Measurements from ENCODE around the gene RNF4. TPM values are rescaled to one million over a fixed set of nuclear protein-coding genes. Genes with fewer than 3 reads are reported as not detected.

The RNF4 gene
- total and polyA plus RNA-seq, 2 experiments from 2014 or later, result 63.1 to 66.5 TPM

GRCh38 chr4:2451036-2451520, 17.8 kb upstream of the RNF4 start:
- Histone ChIP-seq H3K27ac (no peak overlapping the region), H3F3A (ENCODE audit: insufficient read depth) (no peaks in the 10 kb centered on the region), H3K4me1 (ENCODE audit: insufficient read depth) (no peaks in the 10 kb centered on the region), H2AFZ (no peak overlapping the region), H3K9me2 (ENCODE audit: insufficient read depth) (no peaks in the 10 kb centered on the region), H3K27me3 (replicated peaks; ENCODE audit: insufficient read depth) (no peaks in the 10 kb centered on the region), H3K4me3 (no peak overlapping the region), H3K79me2 (ENCODE audit: insufficient read depth) (no peaks in the 10 kb centered on the region), H3K9me3 (ENCODE audit: low read depth) (no peaks in the 10 kb centered on the region), H3K4me2 (ENCODE audit: unreplicated experiment) (no peak overlapping the region), H3K9ac (no peak overlapping the region), H3K36me3 (ENCODE audit: low read depth) (no peaks in the 10 kb centered on the region), H4K20me1 (ENCODE audit: insufficient read depth) (no peaks in the 10 kb centered on the region)
- WGBS, 2 experiments (ENCODE audit: low coverage in 1 of 2, low lambda C conversion rate in 2 of 2, missing lambda C conversion rate in 2 of 2), result 59 to 61% methylated on average over 10 of the region's 10 CpGs
- TF ChIP-seq EZH2phosphoT487 (IDR thresholded peaks at IDR 0.05; ENCODE audit: insufficient read depth, low read depth), result no peak
- no peak for TF ChIP-seq EZH2 (IDR thresholded peaks at IDR 0.05; ENCODE audit: insufficient read depth, poor library complexity, severe bottlenecking)
- in situ Hi-C loops (cut with MboI), result no loop called here
- DNase-seq, result no peak

GRCh38 chr4:2451821-2452785, 16.8 kb upstream of the RNF4 start:
- no peak overlapping the region for H2AFZ ChIP-seq
- in situ Hi-C loops (cut with MboI), result no loop called here
- no peaks in the 10 kb centered on the region for H3K9me3 ChIP-seq (ENCODE audit: low read depth)
- H3K9me2 ChIP-seq (ENCODE audit: insufficient read depth), result no peaks in the 10 kb centered on the region
- no peak overlapping the region for H3K27ac ChIP-seq
- H3K36me3 ChIP-seq (ENCODE audit: low read depth), result no peaks in the 10 kb centered on the region
- H4K20me1 ChIP-seq (ENCODE audit: insufficient read depth), result no peaks in the 10 kb centered on the region
- DNase-seq, result no peak
- H3K27me3 ChIP-seq (replicated peaks; ENCODE audit: insufficient read depth), result no peaks in the 10 kb centered on the region
- no peaks in the 10 kb centered on the region for H3K79me2 ChIP-seq (ENCODE audit: insufficient read depth)
- no peak overlapping the region for H3K9ac ChIP-seq
- H3K4me1 ChIP-seq (ENCODE audit: insufficient read depth), result no peaks in the 10 kb centered on the region
- TF ChIP-seq EZH2 (IDR thresholded peaks at IDR 0.05; ENCODE audit: insufficient read depth, poor library complexity, severe bottlenecking) (no peak), EZH2phosphoT487 (IDR thresholded peaks at IDR 0.05; ENCODE audit: insufficient read depth, low read depth) (no peak)
- H3F3A ChIP-seq (ENCODE audit: insufficient read depth), result no peaks in the 10 kb centered on the region
- H3K4me2 ChIP-seq (ENCODE audit: unreplicated experiment), result no peak overlapping the region
- no peak overlapping the region for H3K4me3 ChIP-seq
- WGBS, 2 experiments (ENCODE audit: low coverage in 1 of 2, low lambda C conversion rate in 2 of 2, missing lambda C conversion rate in 2 of 2), result 58 to 62% methylated on average over 22 to 25 of the region's 25 CpGs

GRCh38 chr4:2457481-2458295, 11.2 kb upstream of the RNF4 start:
- Histone ChIP-seq H3F3A (ENCODE audit: insufficient read depth) (no peaks in the 10 kb centered on the region), H3K79me2 (ENCODE audit: insufficient read depth) (no peaks in the 10 kb centered on the region), H3K4me1 (ENCODE audit: insufficient read depth) (no peaks in the 10 kb centered on the region), H3K27me3 (replicated peaks; ENCODE audit: insufficient read depth) (no peaks in the 10 kb centered on the region), H3K9me3 (ENCODE audit: low read depth) (no peaks in the 10 kb centered on the region), H3K9me2 (ENCODE audit: insufficient read depth) (no peaks in the 10 kb centered on the region), H2AFZ (no peak overlapping the region), H3K27ac (no peak overlapping the region), H3K9ac (no peak overlapping the region), H3K4me2 (ENCODE audit: unreplicated experiment) (no peak overlapping the region), H4K20me1 (ENCODE audit: insufficient read depth) (no peaks in the 10 kb centered on the region), H3K36me3 (ENCODE audit: low read depth) (no peaks in the 10 kb centered on the region), H3K4me3 (no peak overlapping the region)
- TF ChIP-seq EZH2phosphoT487 (IDR thresholded peaks at IDR 0.05; ENCODE audit: insufficient read depth, low read depth), result no peak
- TF ChIP-seq EZH2 (IDR thresholded peaks at IDR 0.05; ENCODE audit: insufficient read depth, poor library complexity, severe bottlenecking), result no peak
- 85 to 86% methylated on average over 22 to 24 of the region's 24 CpGs for WGBS, 2 experiments (ENCODE audit: low coverage in 1 of 2, low lambda C conversion rate in 2 of 2, missing lambda C conversion rate in 2 of 2)
- in situ Hi-C loops (cut with MboI), result no loop called here
- DNase-seq, result no peak

Measured in GM23248 (cell line).